HepG2 (cell line): ENCODE data around the gene OR11A1. TPM values are rescaled to one million over a fixed set of nuclear protein-coding genes. Genes with fewer than 3 reads are reported as not detected.

ENCODE experiments used
- ATAC-seq: fragments of 200-7000 bp; cut with Tn5 transposase; 3 replicates; pipeline ENCODE4 v1.9.1; 2020; ENCODE audit warnings: mild to moderate bottlenecking, moderate library complexity
- BruUV-seq: library from RNA; stranded (reverse); fragments of 400-500 nt; replicated peaks from 2 replicates; lab custom pipeline; 2021; lab: Mats Ljungman, UMichigan
- CTCF ChIA-PET: fragments of 300-600 bp; formaldehyde crosslinking; extraction: SDS; loops from one replicate; lab custom pipeline; 2021; ENCODE audit warnings: low total read pairs, inconsistent platforms, low intra/inter-chr PET ratio; lab: Yijun Ruan, JAX
- POLR2A ChIA-PET: fragments of 350-600 bp; sonication (Branson Sonifier 250); formaldehyde crosslinking; loops from one replicate; lab custom pipeline; 2020; ENCODE audit warnings: antibody characterized with exemption, inconsistent platforms; lab: Yijun Ruan, JAX
- DNase-seq: peaks from one replicate; pipeline ENCODE4 v3.0.0-alpha.2; 2015; ENCODE audit warnings: low spot score
- FAIRE-seq: peaks from 3 replicates; lab custom pipeline; 2011; peaks lifted over from hg19 to GRCh38; lab: Jason Lieb, UNC
- H2AFZ ChIP-seq: one replicate; pipeline ENCODE4 v1.6.1; 2011; ENCODE audit warnings: low read length, inconsistent platforms
- H3K27ac ChIP-seq: fragments of 300-600 bp; 3 replicates; pipeline ENCODE4 v1.8.0; 2011; ENCODE audit warnings: mixed run types, mild to moderate bottlenecking, mixed read lengths, low read length, inconsistent platforms; ENCODE audit not compliant: insufficient read depth; ENCODE audit errors: extremely low read length
- H3K27me3 ChIP-seq, 2 experiments: fragments of 200-600 bp in 1 of 2; 2 replicates in 1 of 2; 3 replicates in 1 of 2; pipeline versions ENCODE4 v1.6.0 to v1.8.0; 2011; ENCODE audit warnings: low read length in 2 of 2, mild to moderate bottlenecking in 2 of 2, moderate library complexity in 2 of 2, inconsistent platforms in 1 of 2; ENCODE audit not compliant: insufficient read depth in 2 of 2, control insufficient read depth in 1 of 2
- H3K36me3 ChIP-seq, 2 experiments: fragments of 200-600 bp in 1 of 2; replicated peaks in 1 of 2; 2 replicates in 1 of 2; 3 replicates in 1 of 2; pipeline versions ENCODE4 v1.5.1 to v1.8.0; 2011; ENCODE audit warnings: low read length in 2 of 2, inconsistent platforms in 1 of 2; ENCODE audit not compliant: insufficient read depth in 2 of 2, control insufficient read depth in 1 of 2
- H3K4me1 ChIP-seq: 2 replicates; pipeline ENCODE4 v1.5.1; 2012; ENCODE audit warnings: low read length, inconsistent platforms; ENCODE audit not compliant: insufficient read depth
- H3K4me2 ChIP-seq: 2 replicates; pipeline ENCODE4 v1.6.0; 2011; ENCODE audit warnings: low read depth, low read length, inconsistent platforms
- H3K4me3 ChIP-seq, 3 experiments: fragments of 200-600 bp in 1 of 3; sonication (generic), shearing (Covaris generic) in 1 of 3; replicated peaks in 1 of 3; 2 replicates each; pipeline ENCODE4 v1.5.1; 2011 to 2016; ENCODE audit warnings: low read length in 3 of 3, inconsistent platforms in 2 of 3, low read depth in 2 of 3, mild to moderate bottlenecking in 2 of 3, control low read depth in 1 of 3, mixed read lengths in 1 of 3; ENCODE audit not compliant: insufficient read depth in 1 of 3
- H3K79me2 ChIP-seq: one replicate; pipeline ENCODE4 v1.6.1; 2011; ENCODE audit warnings: low read length, inconsistent platforms; ENCODE audit not compliant: insufficient read depth
- H3K9ac ChIP-seq: 2 replicates; pipeline ENCODE4 v1.6.0; 2011; ENCODE audit warnings: mild to moderate bottlenecking, low read depth, low read length, inconsistent platforms; ENCODE audit not compliant: insufficient read depth
- H3K9me3 ChIP-seq: 2 replicates; pipeline ENCODE4 v1.5.1; 2012; ENCODE audit warnings: mild to moderate bottlenecking, low read length
- H4K20me1 ChIP-seq: 2 replicates; pipeline ENCODE4 v1.6.0; 2011; ENCODE audit warnings: inconsistent platforms, mild to moderate bottlenecking, low read length, moderate library complexity; ENCODE audit not compliant: insufficient read depth
- DPF2 ChIP-seq: sonication (generic); formaldehyde crosslinking; IDR thresholded peaks from 2 replicates; pipeline ENCODE4 v1.4.0; 2020; ENCODE audit warnings: mild to moderate bottlenecking, low read depth, missing genetic modification reagents, borderline replicate concordance
- HNRNPL ChIP-seq: fragments of 200-400 bp; formaldehyde crosslinking; IDR thresholded peaks from 2 replicates; pipeline ENCODE4 v1.6.1; 2017; ENCODE audit warnings: mild to moderate bottlenecking, low read depth, low read length
- SIN3A ChIP-seq: IDR thresholded peaks from 2 replicates; pipeline ENCODE4 v1.6.1; 2011; ENCODE audit warnings: low read depth, mild to moderate bottlenecking, control low read depth, low read length, borderline replicate concordance
- SRSF1 ChIP-seq: fragments of 200-400 bp; formaldehyde crosslinking; optimal IDR thresholded peaks from 2 replicates; pipeline ENCODE3; 2017; ENCODE audit warnings: mild to moderate bottlenecking, low read depth, low read length, moderate library complexity
- TIGD3 ChIP-seq: sonication (generic); formaldehyde crosslinking; IDR thresholded peaks from 2 replicates; pipeline ENCODE4 v1.5.1; 2020; ENCODE audit warnings: mild to moderate bottlenecking, missing genetic modification reagents, borderline replicate concordance
- ZBED4 ChIP-seq: sonication (generic); formaldehyde crosslinking; IDR thresholded peaks from 2 replicates; pipeline ENCODE4 v1.4.0; 2020; ENCODE audit warnings: missing genetic modification reagents, borderline replicate concordance
- ZFP90 ChIP-seq: sonication (generic); formaldehyde crosslinking; IDR thresholded peaks from 2 replicates; pipeline ENCODE4 v1.8.0; 2022; ENCODE audit warnings: missing genetic modification reagents, mild to moderate bottlenecking, inconsistent platforms, borderline replicate concordance
- ZNF263 ChIP-seq: sonication (generic); formaldehyde crosslinking; IDR thresholded peaks from 2 replicates; pipeline ENCODE4 v1.4.0; 2020; ENCODE audit warnings: missing genetic modification reagents
- ZNF3 ChIP-seq: IDR thresholded peaks from 2 replicates; pipeline ENCODE4 v1.7.0; 2017; ENCODE audit warnings: inconsistent platforms
- ZNF558 ChIP-seq: sonication (generic); formaldehyde crosslinking; IDR thresholded peaks from 2 replicates; pipeline ENCODE4 v1.9.0; 2022; ENCODE audit warnings: mild to moderate bottlenecking, missing genetic modification reagents, borderline replicate concordance
- ZNF850 ChIP-seq: sonication (generic); formaldehyde crosslinking; conservative IDR thresholded peaks from 2 replicates; pipeline ENCODE4 v1.9.0; 2021; ENCODE audit warnings: mild to moderate bottlenecking, missing genetic modification reagents
- WGBS: methylation state at CpG from one replicate; pipeline ENCODE4 v1.1.6; 2017; ENCODE audit warnings: low lambda C conversion rate; 5-methylcytosine and 5-hydroxymethylcytosine counted together
- in situ Hi-C: cut with HindIII; loops from 2 replicates; pipeline ENCODE4 v1.10.0; 2017; ENCODE audit warnings: low pct_unique_long_range_greater_than_20kb; ENCODE audit not compliant: extremely low pct_ligation_motif_present
- intact Hi-C: fragments of 100-400 bp; cut with micrococcal nuclease; formaldehyde crosslinking; loops from one replicate; pipeline ENCODE4 v1.10.0; 2022; ENCODE audit not compliant: unreplicated experiment
- polyA plus RNA-seq, 8 experiments: library from polyadenylated mRNA; depleted of rRNA in 3 of 8; stranded (reverse) in 7 of 8; unstranded in 1 of 8; fragments of >200 nt; fragmentation: Illumina TruSeq in 4 of 8; extraction: Trizol in 4 of 8; gene quantifications; 2 replicates each; pipeline versions ENCODE4 v1.2.1 to v1.2.3, GENCODE V29; 2011 to 2016; ENCODE audit warnings: low read depth in 4 of 8, missing spikeins in 1 of 8, mixed read lengths in 1 of 8; ENCODE audit not compliant: insufficient read depth in 1 of 8
- total RNA-seq, 5 experiments: library from RNA; depleted of rRNA; stranded (reverse); fragments of >200 nt; fragmentation: Illumina TruSeq; extraction: Trizol; gene quantifications; 2 replicates each; pipeline ENCODE4 v1.2.3, GENCODE V29; 2016; ENCODE audit warnings: low read depth in 1 of 5
- TF ChIP-seq, protein P1 (sequence below): sonication (generic); formaldehyde crosslinking; IDR thresholded peaks from 2 replicates; pipeline ENCODE4 v1.4.0; 2020; ENCODE audit warnings: missing genetic modification reagents; ENCODE audit errors: not compliant biosample characterization
- TF ChIP-seq, protein P2 (sequence below): sonication (generic); formaldehyde crosslinking; IDR thresholded peaks from 2 replicates; pipeline ENCODE4 v1.4.0; 2020; ENCODE audit warnings: low read depth, mild to moderate bottlenecking, missing genetic modification reagents
- TF ChIP-seq, protein P3 (sequence below): IDR thresholded peaks from 2 replicates; pipeline ENCODE4 v1.6.1; 2018; ENCODE audit warnings: missing genetic modification reagents

OR11A1 gene
- total and polyA plus RNA-seq, 2 of the 13 experiments (the other 11 are each of a cell fraction or from before 2014, with no cell fraction given): not detected

- no peak for DNase-seq
- Histone ChIP-seq H3K4me3 (no peak within 1 kb of the TSS), H2AFZ (no peak within 1 kb of the TSS), H3K9me3 (no peaks in the 10 kb centered on the region), H3K4me1 (no peaks in the 10 kb centered on the region), H3K36me3 (no peaks in the 10 kb centered on the region), H3K27ac (no peak within 1 kb of the TSS), H3K9ac (no peak within 1 kb of the TSS), H3K27me3 (no peaks in the 10 kb centered on the region), H4K20me1 (no peaks in the 10 kb centered on the region), H3K4me2 (no peak within 1 kb of the TSS), H3K79me2 (no peaks in the 10 kb centered on the region)
- no TSS peak for BruUV-seq
- no peak for ATAC-seq
- 94% methylated on average over 2 of the region's 2 CpGs for WGBS
- intact Hi-C loops: no loop called here
- no peak for FAIRE-seq
- in situ Hi-C loops: no loop called here
- POLR2A ChIA-PET: no interaction called here
- CTCF ChIA-PET: no interaction called here
- TF ChIP-seq, protein P1, sequence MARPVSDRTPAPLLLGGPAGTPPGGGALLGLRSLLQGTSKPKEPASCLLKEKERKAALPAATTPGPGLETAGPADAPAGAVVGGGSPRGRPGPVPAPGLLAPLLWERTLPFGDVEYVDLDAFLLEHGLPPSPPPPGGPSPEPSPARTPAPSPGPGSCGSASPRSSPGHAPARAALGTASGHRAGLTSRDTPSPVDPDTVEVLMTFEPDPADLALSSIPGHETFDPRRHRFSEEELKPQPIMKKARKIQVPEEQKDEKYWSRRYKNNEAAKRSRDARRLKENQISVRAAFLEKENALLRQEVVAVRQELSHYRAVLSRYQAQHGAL (CRISPR knock-in tag): no peak
- TF ChIP-seq ZNF3: no peak
- TF ChIP-seq, protein P2, sequence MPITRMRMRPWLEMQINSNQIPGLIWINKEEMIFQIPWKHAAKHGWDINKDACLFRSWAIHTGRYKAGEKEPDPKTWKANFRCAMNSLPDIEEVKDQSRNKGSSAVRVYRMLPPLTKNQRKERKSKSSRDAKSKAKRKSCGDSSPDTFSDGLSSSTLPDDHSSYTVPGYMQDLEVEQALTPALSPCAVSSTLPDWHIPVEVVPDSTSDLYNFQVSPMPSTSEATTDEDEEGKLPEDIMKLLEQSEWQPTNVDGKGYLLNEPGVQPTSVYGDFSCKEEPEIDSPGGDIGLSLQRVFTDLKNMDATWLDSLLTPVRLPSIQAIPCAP (CRISPR knock-in tag): no peak
- TF ChIP-seq SRSF1: no peak
- TF ChIP-seq, protein P3, sequence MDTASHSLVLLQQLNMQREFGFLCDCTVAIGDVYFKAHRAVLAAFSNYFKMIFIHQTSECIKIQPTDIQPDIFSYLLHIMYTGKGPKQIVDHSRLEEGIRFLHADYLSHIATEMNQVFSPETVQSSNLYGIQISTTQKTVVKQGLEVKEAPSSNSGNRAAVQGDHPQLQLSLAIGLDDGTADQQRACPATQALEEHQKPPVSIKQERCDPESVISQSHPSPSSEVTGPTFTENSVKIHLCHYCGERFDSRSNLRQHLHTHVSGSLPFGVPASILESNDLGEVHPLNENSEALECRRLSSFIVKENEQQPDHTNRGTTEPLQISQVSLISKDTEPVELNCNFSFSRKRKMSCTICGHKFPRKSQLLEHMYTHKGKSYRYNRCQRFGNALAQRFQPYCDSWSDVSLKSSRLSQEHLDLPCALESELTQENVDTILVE (CRISPR knock-in tag): no peak
- no peak for TF ChIP-seq ZFP90
- TF ChIP-seq ZBED4 (CRISPR knock-in tag): no peak
- no peak for TF ChIP-seq ZNF850 (CRISPR knock-in tag)
- no peak for TF ChIP-seq TIGD3
- no peak for TF ChIP-seq DPF2
- no peak for TF ChIP-seq ZNF263 (CRISPR knock-in tag)
- TF ChIP-seq ZNF558 (CRISPR knock-in tag): no peak
- TF ChIP-seq HNRNPL: no peak
- TF ChIP-seq SIN3A: no peak
Measured at GRCh38 chr6:29487660-29488059, 30.8 kb upstream of the OR11A1 start, which contains the start of gene MAS1L. MAS1L (minus strand) TSS chr6:29487956; CDS start chr6:29487902, 54 bp downstream.
